HG02981 (cell line): Measurements from ENCODE around the gene EXT2.

Experiments
- ATAC-seq: cut with Tn5 transposase; IDR thresholded peaks from one replicate; pipeline ENCODE4 v1.9.1; 2021; ENCODE audit warnings: mild to moderate bottlenecking, moderate library complexity; ENCODE audit not compliant: unreplicated experiment

Gene EXT2

GRCh38 chr11:44263738-44264437 is 168.4 kb downstream of the EXT2 start:
- no peak for ATAC-seq

DNA sequence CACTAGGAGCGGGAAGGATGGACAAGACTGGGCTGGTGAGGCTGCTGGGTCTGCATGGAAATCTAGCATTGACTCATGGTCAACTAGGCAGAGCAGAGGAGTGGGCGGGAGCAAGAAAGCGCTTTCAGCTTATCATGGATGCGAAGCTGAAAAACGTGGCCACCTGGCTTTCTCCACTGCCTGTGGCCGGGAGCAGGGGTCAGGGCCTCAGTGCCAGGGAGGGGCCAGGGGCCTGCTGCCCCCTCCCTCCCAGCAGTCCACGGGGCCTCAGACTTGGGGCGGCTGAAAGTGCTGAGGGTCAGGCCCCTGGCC is 168.9 kb downstream of the EXT2 start:
- ATAC-seq = no peak

GRCh38 chr11:44264761-44265160 is 169.3 kb downstream of the EXT2 start:
- ATAC-seq = no peak

- no peak for ATAC-seq
Measured at GRCh38 chr11:44266056-44266780, 170.7 kb downstream of the EXT2 start.

DNA sequence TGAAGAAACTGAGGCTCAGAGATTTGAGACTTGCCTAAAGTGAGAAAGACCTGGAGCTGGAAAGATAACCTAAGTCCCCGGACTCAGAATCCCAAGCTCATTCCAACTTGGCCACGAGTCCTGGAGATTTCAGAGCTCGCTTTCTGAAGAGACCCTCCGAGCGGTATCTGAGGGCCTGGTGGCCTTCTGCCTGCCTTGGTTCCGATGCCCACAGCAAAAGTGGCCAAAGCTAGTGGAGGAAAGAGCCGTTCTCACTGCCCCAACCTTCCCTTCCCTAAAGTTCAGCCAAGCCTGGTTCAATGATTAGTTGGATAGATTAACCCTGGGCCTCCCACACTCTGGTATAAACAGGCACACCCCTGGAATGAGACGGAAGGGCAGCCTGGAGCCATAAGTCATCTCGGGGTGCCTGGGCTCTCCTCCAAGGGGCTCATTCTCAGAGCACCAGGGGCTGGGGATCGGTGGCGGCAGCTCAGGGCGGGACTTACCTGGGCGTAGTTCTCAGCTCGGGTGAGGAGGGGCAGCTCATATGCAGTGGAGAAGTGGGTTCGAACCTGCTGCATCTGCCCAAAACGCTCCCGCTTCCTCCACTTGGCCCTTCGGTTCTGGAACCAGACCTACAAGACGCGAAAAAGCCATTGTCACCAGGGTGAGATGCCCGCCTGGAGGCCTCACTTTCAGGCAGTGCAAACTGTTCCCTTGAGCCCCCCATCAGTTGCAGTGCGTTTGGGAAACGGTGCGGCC is 171.7 kb downstream of the EXT2 start:
- ATAC-seq = no peak

GRCh38 chr11:44267750-44268613 is 172.5 kb downstream of the EXT2 start:
- ATAC-seq = no peak

DNA sequence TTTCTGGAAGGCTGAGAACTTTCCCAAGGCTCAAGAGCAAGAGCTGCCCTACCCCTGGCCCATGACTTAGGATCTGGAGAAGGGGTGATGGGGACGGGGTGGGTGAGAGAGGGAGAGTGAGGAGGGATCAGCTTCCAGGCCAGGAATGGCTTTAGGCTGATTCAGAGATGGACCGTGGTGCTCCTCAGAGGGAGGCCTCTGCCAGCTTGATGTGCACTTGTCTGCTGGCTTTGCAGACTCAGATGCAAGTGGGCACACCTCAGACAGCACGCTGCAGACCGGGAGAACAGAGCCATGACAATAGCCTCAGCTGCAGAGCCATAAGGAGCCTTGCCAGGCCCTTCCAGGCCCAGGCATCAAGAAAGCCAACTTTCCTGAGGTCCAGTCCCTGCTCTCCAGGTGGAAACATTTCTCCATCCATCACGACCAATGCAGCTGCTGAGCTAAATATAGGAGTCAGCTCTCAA is 173.2 kb downstream of the EXT2 start:
- no peak for ATAC-seq

DNA sequence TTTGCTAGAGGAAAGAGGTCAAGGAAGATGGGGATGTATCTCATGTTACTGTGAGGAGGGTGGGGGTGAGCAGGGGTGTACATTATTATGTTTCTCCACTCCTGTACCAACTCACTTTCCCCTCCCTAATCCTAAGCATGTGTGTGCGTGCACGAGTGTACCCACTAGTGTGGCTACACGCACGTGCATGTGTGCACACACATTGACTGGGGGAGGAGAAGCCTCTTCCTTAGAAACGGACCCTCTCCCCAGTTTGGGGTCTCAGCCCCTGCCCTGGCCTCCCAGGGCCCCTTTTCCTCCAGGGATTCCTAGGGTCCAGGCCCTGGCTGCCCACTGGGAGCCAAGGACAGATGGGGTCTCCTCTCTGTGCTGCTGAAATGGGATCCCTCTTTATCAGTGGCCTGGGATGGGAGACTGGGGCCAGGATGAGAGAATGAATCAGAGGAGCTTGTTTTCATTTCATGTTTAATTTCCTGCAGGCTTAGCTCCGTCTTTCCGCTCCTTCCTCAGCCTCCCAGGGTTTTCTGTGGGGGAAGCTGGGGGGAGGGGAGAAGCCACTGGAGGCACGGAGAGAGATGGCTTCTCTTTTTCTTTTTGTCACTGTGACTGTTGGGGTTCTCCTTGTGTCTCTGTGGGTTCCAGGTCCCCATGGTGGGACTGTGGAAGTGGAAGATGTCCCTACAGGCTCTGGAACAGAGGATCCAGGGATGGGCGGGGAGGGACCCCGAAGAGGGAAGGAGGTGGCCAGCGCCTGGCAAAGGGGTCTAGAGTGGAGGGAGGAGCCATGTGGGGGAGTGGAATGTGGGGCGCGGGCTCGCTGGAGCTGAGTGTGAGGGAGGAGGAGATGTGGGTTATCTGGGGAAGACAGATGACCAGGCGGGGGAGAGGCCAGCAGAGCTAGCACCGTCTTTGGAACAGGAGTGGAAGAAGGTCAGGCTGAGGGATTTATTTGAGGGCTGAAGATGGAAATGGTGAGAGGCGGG is 174.2 kb downstream of the EXT2 start:
- no peak for ATAC-seq

- ATAC-seq = no peak
Measured at GRCh38 chr11:44270403-44271273, 175.2 kb downstream of the EXT2 start.

DNA sequence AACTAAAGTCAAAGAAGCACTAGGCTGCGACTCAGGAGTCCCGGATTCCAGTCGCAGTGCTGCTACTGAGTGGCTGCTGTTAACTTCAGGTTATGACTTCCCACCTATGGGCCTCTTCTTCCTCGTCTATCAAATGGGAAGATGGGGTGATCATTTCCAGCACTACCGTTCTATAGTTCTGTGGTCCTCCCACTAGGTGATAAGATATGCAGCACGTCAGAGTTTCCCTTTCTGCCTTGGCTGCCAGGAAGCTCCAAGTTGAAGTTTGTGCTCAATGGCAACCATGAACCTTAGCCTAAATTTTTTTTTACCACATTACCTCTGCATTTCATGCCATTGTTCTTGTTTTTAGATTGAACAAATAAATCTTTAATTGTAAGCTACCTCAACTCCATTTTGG is 175.8 kb downstream of the EXT2 start:
- ATAC-seq = no peak

- no peak for ATAC-seq
Measured at GRCh38 chr11:44274404-44274803, 178.9 kb downstream of the EXT2 start.

DNA sequence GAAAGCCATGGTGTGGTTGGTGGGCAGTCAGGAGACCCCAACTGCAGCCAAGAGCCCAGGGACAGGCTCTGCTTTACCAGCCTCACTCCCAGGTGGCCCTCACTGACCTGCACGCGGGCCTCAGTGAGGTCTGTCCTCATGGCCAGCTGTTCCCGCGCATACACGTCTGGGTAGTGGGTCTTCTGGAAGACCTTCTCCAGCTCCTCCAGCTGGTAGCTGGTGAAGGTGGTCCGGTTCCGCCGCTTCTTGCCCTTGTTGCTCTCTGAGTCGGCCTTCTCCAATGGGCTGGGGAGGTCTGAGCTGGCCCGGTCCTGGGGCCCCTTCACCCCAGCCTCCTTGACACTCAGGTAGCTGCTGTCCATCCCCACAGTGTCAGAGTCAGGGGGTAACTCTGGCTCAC is 179.8 kb downstream of the EXT2 start:
- no peak for ATAC-seq

DNA sequence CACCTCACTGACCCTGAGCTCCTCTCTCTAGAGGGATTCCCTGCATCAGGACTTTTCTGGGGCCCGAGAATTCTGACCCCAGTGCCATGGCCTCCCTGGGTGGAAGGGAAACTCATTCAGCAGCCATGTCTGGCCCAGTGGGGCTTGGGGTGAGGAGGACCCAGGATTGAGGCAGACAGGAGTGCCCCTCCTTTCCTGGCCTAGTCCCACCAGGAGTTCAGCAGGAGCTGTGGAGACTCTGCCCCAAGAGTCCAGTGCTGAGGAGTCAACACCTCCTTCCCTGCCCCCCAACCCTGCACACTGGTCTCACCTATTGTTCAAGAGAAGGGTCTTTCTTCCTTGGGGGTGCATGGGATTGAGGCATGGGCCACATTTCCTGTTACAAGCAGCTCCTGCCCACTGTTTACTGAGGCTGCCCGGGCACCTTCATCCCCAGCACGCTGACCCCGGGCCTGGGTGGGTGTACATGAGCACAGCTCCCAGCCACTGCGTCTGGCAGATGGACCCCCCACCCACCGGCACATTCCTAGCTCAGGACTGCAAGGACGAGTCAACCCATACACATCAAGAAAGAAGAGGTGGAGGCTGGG is 180.6 kb downstream of the EXT2 start:
- ATAC-seq = no peak

GRCh38 chr11:44277196-44278090 is 182.0 kb downstream of the EXT2 start:
- ATAC-seq = no peak

DNA sequence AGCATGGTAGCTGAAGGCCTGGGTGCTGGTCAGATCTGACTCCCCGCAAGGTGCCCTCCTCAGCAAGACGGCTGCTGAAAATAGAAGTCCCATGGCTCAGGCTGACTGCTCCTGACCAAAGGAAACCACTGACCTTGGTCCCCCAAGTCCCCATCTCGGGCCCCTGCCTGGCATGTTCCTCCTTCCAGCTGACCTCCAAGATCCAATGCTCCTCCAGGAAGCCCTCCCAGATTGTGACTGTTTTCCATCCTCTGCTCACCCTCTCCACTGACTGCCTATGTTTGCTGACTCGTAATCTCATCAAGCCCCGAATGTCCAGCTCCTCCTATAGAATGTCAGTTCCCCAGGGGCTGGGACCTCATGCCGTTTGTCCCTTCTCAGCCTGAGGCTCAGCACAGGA is 184.0 kb downstream of the EXT2 start:
- no peak for ATAC-seq

- ATAC-seq = no peak
Measured at GRCh38 chr11:44280257-44280656, 184.8 kb downstream of the EXT2 start.

GRCh38 chr11:44281151-44281550 is 185.7 kb downstream of the EXT2 start:
- no peak for ATAC-seq

DNA sequence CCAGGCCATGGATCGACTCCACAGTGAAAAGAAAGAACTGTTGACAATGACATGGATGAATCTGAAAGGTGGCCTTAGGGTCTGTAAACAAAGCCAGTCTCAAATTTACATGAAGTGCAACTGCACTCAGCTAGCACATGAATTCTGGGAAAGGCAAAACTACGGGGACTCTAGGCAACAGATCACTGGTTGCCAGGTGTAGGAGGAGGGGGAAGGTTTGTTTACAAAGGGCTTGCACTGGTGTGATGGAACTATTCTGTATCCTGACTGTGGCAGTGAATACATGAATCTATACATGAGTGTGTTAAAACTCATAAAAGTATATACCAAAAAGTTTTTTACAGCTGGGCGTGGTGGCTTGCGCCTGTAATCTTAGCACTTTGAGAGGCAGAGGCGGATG is 187.1 kb downstream of the EXT2 start:
- no peak for ATAC-seq
